Heart left ventricle (tissue), 13 donors: ENCODE data around the gene GPX4.

Experiments used
- CTCF ChIP-seq, 12 donors: fragments of 200-600 bp; sonication (generic) in 4 of 12; IDR thresholded peaks; one replicate each; pipeline versions ENCODE4 v1.5.0 to v1.8.0; 2018 to 2022; ENCODE audit warnings: antibody characterized with exemption in 12 of 12, mild to moderate bottlenecking in 5 of 12
- POLR2A ChIP-seq, 2 donors: fragments of 450-650 bp; IDR thresholded peaks; one replicate each; pipeline ENCODE4 v1.6.1; 2017; ENCODE audit warnings: antibody characterized with exemption in 2 of 2, mild to moderate bottlenecking in 2 of 2, moderate library complexity in 2 of 2
- donor health status: ischemic (EF 13 %, LVEDD 7.1; RV severe dilation, severe dysfunction).
- donor health status: DM: no; HTN: yes; CAD: no.
- donor health status: DM: no; HTN: no; CAD: no.
- donor health status: ischemic (EF 25% LVEDD 6.9; RV normal size, moderate dysfunction).
- donor health status: ischemic (EF 25% LVEDD 5.7; RV mildly dilated, moderate dysfunction).
- donor health status: ischemic (EF 35%, LVEDD 5.7; RV mildly dilated, moderate dysfunction).
- donor health status: nonischemic (EF 11% LVEDD 7.7; RV severe dilation, severe dysfunction).
- donor health status: DM: yes; HTN: yes; CAD: no.
- donor health status: PGD.
- donor health status: ischemic (EF 29% LVEDD 5.4; RV normal size, mild dysfunction).
- donor health status: nonischemic (EF 23%, LVEDD 6.1; RV moderate dilation, normal function).

- TF ChIP-seq CTCF (IDR thresholded peaks at IDR 0.05) = no peak
- no peak for TF ChIP-seq POLR2A (IDR thresholded peaks at IDR 0.05)
These were observed 29.1 kb upstream of the GPX4 start for GRCh38 chr19:1074544-1075283.
